ENCODE data around the gene ESAM. TPM values are rescaled to one million over a fixed set of nuclear protein-coding genes. Genes with fewer than 3 reads are reported as not detected.

Gene ESAM
- total RNA-seq, 1 donor from 2014 or later: 0.50 TPM

- intact Hi-C loops (cut with micrococcal nuclease): loop anchor here (1.0 kb wide), 1 partner anchor 8 kb away; no protein-coding TSS in a partner anchor
Measured at GRCh38 chr11:124738713-124739478, 23.2 kb downstream of the ESAM start.

- intact Hi-C loops (cut with micrococcal nuclease): no loop called here
Measured at GRCh38 chr11:124737638-124738305, 24.3 kb downstream of the ESAM start.

GRCh38 chr11:124736736-124737135 is 25.4 kb downstream of the ESAM start:
- intact Hi-C loops (cut with micrococcal nuclease): no loop called here

GRCh38 chr11:124732230-124732629 is 29.9 kb downstream of the ESAM start:
- intact Hi-C loops (cut with micrococcal nuclease): no loop called here

GRCh38 chr11:124729571-124729970 is 32.5 kb downstream of the ESAM start:
- intact Hi-C loops (cut with micrococcal nuclease): no loop called here

GRCh38 chr11:124728134-124728533 is 34.0 kb downstream of the ESAM start:
- intact Hi-C loops (cut with micrococcal nuclease): no loop called here

GRCh38 chr11:124727474-124727873 is 34.6 kb downstream of the ESAM start:
- intact Hi-C loops (cut with micrococcal nuclease): no loop called here

- intact Hi-C loops (cut with micrococcal nuclease): no loop called here
Measured at GRCh38 chr11:124725719-124726105, 36.4 kb downstream of the ESAM start.

GRCh38 chr11:124724979-124725718 is 36.9 kb downstream of the ESAM start:
- intact Hi-C loops (cut with micrococcal nuclease): no loop called here

GRCh38 chr11:124722176-124722575 is 39.9 kb downstream of the ESAM start:
- intact Hi-C loops (cut with micrococcal nuclease): no loop called here

- intact Hi-C loops (cut with micrococcal nuclease): no loop called here
Measured at GRCh38 chr11:124719534-124719933, 42.6 kb downstream of the ESAM start.

- intact Hi-C loops (cut with micrococcal nuclease): no loop called here
Measured at GRCh38 chr11:124718801-124719200, 43.3 kb downstream of the ESAM start.

- intact Hi-C loops (cut with micrococcal nuclease): no loop called here
Measured at GRCh38 chr11:124717786-124718651, 44.1 kb downstream of the ESAM start.

GRCh38 chr11:124717421-124717785 is 44.7 kb downstream of the ESAM start:
- intact Hi-C loops (cut with micrococcal nuclease): no loop called here

GRCh38 chr11:124716591-124716990 is 45.5 kb downstream of the ESAM start:
- intact Hi-C loops (cut with micrococcal nuclease): no loop called here

- intact Hi-C loops (cut with micrococcal nuclease): no loop called here
Measured at GRCh38 chr11:124712392-124712791, 49.7 kb downstream of the ESAM start.

- intact Hi-C loops (cut with micrococcal nuclease): no loop called here
Measured at GRCh38 chr11:124707829-124708228, 54.3 kb downstream of the ESAM start.

All from T-helper 2 cell treated with Interferon-gamma antibody and Interleukin-4, amounts not matched to agents 100 ng/mL and 5 ng/mL, for 36 hours (primary cell).